Measurements from ENCODE around the gene HRAS. TPM values are rescaled to one million over a fixed set of nuclear protein-coding genes. Genes with fewer than 3 reads are reported as not detected.

The HRAS gene
- polyA plus RNA-seq, 3 donors: 10.1 to 32.9 (median 10.3) TPM

DNA sequence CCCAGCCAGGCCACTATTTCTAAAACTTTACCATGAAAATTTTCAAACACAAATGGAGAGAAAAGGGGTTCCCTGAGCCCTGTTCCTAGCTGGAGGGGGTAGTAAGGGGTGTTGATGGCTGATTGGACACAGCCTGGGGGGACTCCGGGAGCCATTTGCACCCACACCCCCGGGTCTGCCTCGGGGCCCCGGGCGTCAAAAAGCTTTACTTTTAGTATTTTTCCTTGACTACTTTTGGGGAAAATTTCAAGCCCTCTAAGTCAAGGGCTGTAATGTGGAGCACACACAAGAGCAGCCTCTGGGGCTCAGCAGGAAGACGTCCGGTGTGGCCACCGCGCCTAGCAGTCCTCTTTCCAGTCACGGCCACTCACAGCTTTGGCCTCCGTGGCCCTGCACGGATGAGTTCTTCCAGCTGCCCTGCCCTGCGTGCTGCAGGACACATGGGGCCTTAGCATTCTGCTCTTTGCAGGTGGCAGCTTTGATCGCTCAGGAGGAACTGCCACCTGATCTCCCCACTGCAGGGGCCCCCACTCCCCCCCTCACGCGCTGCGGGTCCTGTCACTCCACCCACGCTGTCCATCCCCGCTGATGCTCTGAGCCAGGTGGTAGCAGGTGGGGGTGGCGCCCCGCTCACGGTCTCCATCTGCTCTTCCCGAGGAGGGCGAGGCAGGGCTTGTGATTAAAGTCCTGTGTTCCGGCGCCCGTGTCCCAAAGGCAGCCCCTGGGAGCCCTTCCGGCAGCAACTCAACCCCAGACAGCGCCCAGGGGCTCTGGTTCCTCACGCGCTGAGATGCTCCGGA, 42.7 kb downstream of the HRAS start:
- Mint-ChIP-seq H3K36me3 (peaks cover 40 to 61% of the 10 kb centered on the region in 2 donors), H3K9me3 (no peaks in the 10 kb centered on the region), H3K27me3 (ENCODE audit: low read depth in 3 of 3) (peaks cover 0 to 6% (median 2%) of the 10 kb centered on the region in 3 donors), H3K4me3 (no peak overlapping the region), H3K4me1 (no peaks in the 10 kb centered on the region), H3K27ac (peak overlapping the region in 4 of 7 donors; percentile 62 to 68 (median 66))
- no peaks in the 10 kb centered on the region for H3K27me3 ChIP-seq (ENCODE audit: control insufficient read depth in 2 of 2, insufficient read depth in 2 of 2, low read length in 2 of 2)
- no peak overlapping the region for H3K27ac ChIP-seq (ENCODE audit: low read depth in 1 of 2, low read length in 2 of 2)
- peaks cover 9% of the 10 kb centered on the region for H3K79me2 ChIP-seq (ENCODE audit: insufficient read depth, low read length)
- no peak overlapping the region for H3K4me3 ChIP-seq (replicated peaks in 1 of 3; ENCODE audit: low read depth in 2 of 3, low read length in 3 of 3)
- H4K20me1 ChIP-seq (ENCODE audit: insufficient read depth, low read length): peaks cover 50% of the 10 kb centered on the region
- no peaks in the 10 kb centered on the region for H3K4me1 ChIP-seq (ENCODE audit: control insufficient read depth in 1 of 2, insufficient read depth in 2 of 2, low read length in 2 of 2)
- H2AFZ ChIP-seq (ENCODE audit: insufficient read depth, low read depth, low read length, poor library complexity, severe bottlenecking): no peak overlapping the region
- H3K9ac ChIP-seq (ENCODE audit: insufficient read depth, low read length, poor library complexity, severe bottlenecking): no peak overlapping the region
- intact Hi-C loops (cut with micrococcal nuclease): no loop called here
- WGBS (ENCODE audit: insufficient coverage): 92% methylated on average over 23 of the region's 32 CpGs
- no peak overlapping the region for H3K4me2 ChIP-seq (replicated peaks; ENCODE audit: extremely low read depth, low read length, poor library complexity, severe bottlenecking)
- DNase-seq: no peak
- H3K36me3 ChIP-seq (replicated peaks in 1 of 2; ENCODE audit: control insufficient read depth in 1 of 2, insufficient read depth in 2 of 2, low read length in 2 of 2): peaks cover 52 to 57% of the 10 kb centered on the region in 2 donors
- TF ChIP-seq, protein P1, sequence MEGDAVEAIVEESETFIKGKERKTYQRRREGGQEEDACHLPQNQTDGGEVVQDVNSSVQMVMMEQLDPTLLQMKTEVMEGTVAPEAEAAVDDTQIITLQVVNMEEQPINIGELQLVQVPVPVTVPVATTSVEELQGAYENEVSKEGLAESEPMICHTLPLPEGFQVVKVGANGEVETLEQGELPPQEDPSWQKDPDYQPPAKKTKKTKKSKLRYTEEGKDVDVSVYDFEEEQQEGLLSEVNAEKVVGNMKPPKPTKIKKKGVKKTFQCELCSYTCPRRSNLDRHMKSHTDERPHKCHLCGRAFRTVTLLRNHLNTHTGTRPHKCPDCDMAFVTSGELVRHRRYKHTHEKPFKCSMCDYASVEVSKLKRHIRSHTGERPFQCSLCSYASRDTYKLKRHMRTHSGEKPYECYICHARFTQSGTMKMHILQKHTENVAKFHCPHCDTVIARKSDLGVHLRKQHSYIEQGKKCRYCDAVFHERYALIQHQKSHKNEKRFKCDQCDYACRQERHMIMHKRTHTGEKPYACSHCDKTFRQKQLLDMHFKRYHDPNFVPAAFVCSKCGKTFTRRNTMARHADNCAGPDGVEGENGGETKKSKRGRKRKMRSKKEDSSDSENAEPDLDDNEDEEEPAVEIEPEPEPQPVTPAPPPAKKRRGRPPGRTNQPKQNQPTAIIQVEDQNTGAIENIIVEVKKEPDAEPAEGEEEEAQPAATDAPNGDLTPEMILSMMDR (IDR thresholded peaks at IDR 0.05): no peak
- no peaks in the 10 kb centered on the region for H3K9me3 ChIP-seq (replicated peaks in 1 of 2; ENCODE audit: control insufficient read depth in 1 of 2, insufficient read depth in 1 of 2, low read length in 2 of 2)

DNA sequence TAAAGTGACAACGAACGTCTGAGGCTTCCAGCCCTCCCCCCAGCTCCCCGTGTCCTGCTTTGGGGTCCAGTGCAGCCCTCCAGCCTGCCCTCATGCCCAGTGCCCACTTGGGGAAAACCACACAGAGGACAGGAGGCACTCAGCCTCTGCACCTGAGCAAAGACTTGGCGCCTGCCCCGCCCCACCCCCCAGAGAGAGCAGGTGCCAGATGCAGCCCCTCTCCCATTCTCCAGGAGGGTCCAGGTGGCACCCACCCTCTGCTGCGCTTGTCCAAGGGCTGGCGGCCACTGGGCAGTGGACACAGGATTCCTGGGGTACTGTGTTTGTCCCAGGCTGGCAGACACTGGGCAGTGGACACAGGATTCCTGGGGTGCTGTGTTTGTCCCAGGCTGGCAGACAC, 44.0 kb downstream of the HRAS start:
- intact Hi-C loops (cut with micrococcal nuclease): no loop called here
- Histone ChIP-seq H3K4me3 (replicated peaks in 1 of 3; ENCODE audit: low read depth in 2 of 3, low read length in 3 of 3) (no peak overlapping the region), H4K20me1 (ENCODE audit: insufficient read depth, low read length) (peaks cover 37% of the 10 kb centered on the region), H3K9me3 (replicated peaks in 1 of 2; ENCODE audit: control insufficient read depth in 1 of 2, insufficient read depth in 1 of 2, low read length in 2 of 2) (no peaks in the 10 kb centered on the region), H3K79me2 (ENCODE audit: insufficient read depth, low read length) (peaks cover 3% of the 10 kb centered on the region), H3K9ac (ENCODE audit: insufficient read depth, low read length, poor library complexity, severe bottlenecking) (no peak overlapping the region), H3K27ac (ENCODE audit: low read depth in 1 of 2, low read length in 2 of 2) (no peak overlapping the region), H3K4me2 (replicated peaks; ENCODE audit: extremely low read depth, low read length, poor library complexity, severe bottlenecking) (no peak overlapping the region), H3K27me3 (ENCODE audit: control insufficient read depth in 2 of 2, insufficient read depth in 2 of 2, low read length in 2 of 2) (no peaks in the 10 kb centered on the region), H2AFZ (ENCODE audit: insufficient read depth, low read depth, low read length, poor library complexity, severe bottlenecking) (no peak overlapping the region), H3K4me1 (ENCODE audit: control insufficient read depth in 1 of 2, insufficient read depth in 2 of 2, low read length in 2 of 2) (no peaks in the 10 kb centered on the region), H3K36me3 (replicated peaks in 1 of 2; ENCODE audit: control insufficient read depth in 1 of 2, insufficient read depth in 2 of 2, low read length in 2 of 2) (peaks cover 40 to 44% of the 10 kb centered on the region in 2 donors)
- WGBS (ENCODE audit: insufficient coverage): 91% methylated on average over 6 of the region's 7 CpGs
- Mint-ChIP-seq H3K4me1 (no peaks in the 10 kb centered on the region), H3K4me3 (no peak overlapping the region), H3K36me3 (peaks cover 27 to 53% of the 10 kb centered on the region in 2 donors), H3K9me3 (no peaks in the 10 kb centered on the region), H3K27ac (no peak overlapping the region), H3K27me3 (ENCODE audit: low read depth in 3 of 3) (peaks cover 0 to 2% (median 0%) of the 10 kb centered on the region in 3 donors)
- no peak for DNase-seq
- TF ChIP-seq, protein P1 (IDR thresholded peaks at IDR 0.05): no peak

Measured in CD14-positive monocyte (primary cell).